ENCODE measurements around the gene UBALD2.
"Not testable (repeated sequence)": the region's sequence is repeated elsewhere in the genome, so short reads cannot be mapped to it uniquely, and the experiment has no call there.

The UBALD2 gene

DNA sequence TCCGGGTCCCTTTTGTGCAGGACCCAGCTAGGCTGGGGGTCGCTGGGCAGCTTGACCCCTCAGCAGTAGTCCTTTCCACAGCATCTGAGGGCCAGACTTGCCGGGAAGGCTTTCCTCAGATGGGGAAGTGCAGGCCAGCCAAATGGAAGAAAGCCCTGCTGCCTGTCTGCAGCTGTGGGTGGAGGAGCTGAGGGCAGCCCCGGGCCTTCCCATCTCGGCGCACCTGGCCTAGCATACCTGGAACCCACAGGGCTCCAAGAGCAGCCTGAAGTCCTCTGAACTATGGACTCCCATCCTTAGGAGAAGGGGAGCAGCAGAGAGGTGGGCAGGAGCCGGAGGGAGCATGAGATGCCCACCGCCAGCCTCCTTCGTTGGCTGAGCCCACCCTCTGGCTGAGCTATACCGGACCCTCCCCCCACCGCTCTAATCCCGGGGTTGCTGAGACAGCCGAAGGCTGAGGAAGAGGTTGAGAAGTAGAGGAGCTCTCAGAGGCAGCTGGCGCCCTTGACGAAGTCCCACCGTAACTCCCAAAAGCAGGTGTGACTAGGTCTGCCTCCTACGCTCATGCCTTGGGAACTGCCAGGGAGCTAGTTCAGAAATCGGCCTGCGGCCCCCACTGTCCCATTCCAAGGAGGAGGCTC is 13.2 kb downstream of the UBALD2 start:
- no peak for DNase-seq

DNA sequence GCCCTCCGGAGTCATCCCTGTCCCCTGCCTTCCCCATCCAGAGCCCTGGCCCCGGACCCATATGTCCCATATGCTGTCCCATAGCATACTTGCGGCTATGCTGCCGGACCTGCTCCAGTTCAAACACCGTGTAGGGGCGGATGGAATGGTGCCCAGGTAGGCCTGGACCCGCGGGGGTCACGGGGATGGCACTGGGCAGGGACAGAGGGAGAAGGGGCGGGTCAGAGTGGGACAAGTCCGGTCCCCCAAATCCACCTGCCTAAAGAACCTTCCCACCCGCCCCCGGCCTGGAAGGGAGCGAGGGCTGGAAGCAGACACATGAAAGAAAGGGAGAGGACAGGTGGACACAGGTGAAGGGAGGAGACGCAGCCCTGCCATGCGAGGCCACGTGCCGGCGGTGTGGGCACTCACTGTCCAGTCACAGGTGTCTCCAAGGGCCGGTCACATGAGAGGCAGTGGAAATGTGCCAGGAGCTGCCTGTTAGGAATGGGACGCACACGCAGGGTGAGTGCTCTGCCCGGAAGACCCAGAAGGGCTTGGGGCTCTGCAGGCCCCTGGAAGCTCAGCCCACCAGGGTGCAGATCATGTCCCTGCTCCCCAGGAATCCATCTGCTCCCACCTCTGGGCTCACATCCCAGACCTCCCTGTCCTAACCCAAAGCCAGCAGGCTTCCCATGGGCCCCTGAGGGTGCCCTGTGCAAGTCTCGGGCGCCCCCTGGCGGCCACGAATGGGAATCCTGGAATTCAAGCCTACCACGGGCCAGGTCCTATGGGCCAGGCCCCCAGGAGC is 14.0 kb downstream of the UBALD2 start:
- peak; percentile 63 to 84 (median 75) for DNase-seq

DNA sequence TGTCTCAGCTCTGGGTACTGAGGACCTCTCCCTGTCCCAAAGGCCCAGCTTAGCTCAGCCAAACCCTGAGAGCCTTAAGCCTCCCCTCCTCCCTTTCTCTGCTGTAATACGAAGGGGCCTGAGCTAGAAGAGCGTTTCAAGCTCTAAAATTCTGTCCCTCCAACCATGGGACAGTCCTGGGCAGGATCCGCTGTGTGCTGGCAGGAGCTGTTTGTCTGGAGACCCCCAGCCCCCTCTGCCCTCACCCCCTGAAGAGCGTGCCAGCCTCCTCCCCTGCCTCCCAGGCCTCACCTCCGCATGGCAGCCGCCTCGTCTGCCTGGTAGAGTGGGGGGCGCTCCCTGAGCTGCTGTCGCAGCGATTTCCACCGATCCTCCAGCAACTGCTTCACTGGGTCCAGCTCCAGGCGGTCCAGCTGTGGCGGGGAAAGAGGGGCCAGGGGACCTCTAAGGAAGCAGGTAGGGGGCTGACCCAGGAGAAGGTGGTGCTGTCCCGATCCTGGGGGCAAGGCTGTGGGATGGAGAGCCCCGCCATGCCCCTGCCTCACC is 14.7 kb downstream of the UBALD2 start:
- DNase-seq = no peak

DNA sequence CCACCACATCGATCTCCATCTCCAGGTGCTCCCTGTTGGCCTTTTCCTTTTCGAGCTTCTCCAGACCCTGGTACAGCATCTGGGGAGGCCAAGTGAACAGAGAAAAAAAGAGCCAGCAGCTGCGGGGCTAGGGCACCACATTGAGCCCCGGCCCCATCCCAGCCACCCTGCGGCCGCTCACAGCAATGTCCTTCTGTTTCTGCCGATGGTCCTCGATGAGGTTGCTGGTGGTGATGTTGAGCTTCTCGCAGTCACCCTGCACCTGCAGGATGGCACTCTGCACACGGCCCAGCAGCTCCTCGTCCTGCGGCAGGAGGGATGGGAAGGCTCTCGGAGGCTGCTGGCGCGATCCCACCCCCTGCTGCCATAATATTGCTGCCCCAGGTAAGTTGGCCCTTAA is 15.5 kb downstream of the UBALD2 start:
- no peak for DNase-seq

DNA sequence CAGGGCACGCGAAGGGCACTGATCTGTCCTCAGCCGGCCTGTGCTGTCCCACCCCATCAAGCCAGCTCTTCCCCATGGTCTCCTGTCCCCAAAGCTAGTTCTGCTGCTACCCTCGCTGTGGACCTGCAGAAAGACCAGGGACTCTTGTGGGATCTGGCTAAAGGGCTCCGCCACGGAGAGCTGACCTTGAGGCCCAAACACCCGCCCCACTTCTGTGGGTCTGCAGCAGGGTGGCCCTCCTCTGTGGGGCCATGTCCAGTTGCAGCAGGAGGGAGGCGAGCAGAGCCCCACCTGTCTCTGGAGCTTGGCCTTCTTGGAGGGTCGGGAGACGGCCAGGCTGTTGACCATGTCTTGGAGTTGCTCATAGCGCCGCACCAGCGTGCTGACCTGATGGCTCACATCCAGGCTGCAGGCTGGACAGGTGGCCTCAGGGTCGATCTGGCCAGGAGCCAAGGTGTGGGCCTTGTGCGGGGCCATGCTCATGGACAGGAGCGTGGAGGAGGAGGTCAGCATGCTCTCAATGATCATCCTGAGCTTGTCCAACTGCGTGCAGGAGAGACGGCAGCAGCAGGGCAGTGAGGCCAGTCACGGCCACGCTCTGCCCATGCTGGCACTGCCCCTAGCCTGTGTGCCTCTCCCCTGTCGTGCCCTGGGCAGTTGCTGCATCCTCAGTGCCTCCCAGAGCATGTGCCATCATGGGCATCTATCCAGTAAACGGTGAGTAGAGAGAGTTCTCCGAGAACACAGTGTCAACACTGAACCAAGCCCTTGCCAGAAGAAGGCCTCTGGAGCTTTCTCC is 16.6 kb downstream of the UBALD2 start:
- DNase-seq = no peak

DNA sequence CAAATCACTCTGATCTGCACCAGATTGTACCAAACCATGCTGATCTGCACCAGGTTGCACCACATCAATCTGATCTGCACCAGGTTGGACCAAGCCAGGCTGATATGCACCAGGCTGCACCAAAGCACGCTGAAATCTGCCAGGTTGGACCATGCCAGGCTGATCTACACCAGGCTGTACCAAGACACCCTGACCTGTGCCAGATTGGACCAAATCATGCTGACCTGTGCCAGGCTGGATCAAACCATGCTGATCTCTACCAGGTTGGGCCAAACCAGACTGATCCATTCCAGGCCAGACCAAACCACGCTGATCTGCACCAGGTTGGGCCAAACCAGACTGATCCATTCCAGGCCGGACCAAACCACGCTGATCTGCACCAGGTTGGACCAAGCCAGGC is 27.4 kb downstream of the UBALD2 start:
- DNase-seq = no peak

DNA sequence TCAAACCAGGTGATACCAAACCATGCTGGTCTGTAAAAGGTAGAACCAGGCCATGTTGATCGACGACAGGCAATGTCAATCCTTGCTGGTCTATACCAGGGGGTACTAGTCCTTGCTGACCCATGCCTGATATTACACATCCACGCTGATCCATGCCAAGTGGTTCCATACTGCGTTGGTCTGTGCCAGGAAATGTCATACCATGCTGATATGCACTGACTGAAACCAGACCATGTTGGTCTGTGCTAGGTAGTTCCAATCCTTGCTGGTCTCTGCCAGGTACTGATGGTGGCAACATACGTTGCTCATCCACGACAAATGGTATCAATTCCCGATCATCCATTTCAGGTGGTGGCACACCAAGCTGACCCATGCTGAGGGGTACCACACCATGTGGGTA is 28.0 kb downstream of the UBALD2 start:
- no peak for DNase-seq

DNA sequence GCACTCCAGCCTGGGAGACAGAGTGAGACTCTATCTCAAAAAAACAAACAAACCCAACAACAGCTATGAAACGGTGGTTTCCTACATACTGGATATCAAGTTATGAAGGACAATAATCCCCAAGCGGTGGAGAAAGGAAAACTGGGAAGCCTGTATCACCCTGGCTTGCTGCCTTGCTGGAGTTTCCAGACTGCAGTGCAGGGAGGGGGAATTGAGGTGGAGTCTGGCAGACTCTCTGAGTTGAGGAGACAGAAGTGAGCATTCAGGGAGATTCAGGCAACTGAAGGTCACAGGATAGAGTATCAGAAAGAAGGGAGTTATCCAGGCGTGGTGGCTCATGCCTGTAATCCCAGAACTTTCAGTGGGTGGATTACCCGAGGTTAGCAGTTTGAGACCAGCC is 31.0 kb downstream of the UBALD2 start:
- DNase-seq = no peak

DNA sequence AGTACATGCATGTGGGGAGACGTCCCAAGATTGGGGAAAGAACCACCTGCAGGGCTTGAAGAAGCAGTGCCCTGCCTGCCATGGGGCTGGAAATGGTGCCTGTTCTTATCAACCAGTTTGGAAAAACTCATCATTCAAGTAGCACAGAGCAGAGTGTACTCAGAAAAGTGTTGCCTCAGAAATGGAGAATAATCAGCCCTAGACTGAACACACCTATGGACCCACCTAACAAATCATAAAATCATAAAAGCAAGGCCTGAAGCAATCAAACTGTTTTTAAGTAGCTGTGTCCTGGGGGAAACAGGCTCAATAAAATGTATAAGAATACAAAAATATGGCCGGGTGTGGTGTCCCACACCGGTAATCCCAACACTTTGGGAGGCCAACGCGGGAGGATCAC is 31.7 kb downstream of the UBALD2 start:
- DNase-seq = no peak

DNA sequence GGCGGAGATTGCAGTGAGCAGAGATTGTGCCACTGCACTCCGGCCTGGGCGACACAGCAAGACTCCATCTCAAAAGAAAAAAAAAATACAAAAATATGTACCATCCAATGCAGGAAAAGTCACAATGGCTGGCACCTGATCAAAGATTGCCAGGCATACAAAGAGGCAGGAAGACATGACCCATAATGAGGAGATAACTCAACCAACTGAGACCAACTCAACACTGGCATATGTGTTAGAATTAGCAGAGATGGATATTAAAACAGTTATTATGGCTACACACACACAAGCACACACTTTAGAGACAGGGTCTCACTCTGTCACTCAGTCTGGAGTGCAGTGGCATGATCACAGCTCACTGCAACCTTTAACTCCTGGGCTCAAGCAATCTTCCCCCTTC is 32.3 kb downstream of the UBALD2 start:
- no peak for DNase-seq

DNA sequence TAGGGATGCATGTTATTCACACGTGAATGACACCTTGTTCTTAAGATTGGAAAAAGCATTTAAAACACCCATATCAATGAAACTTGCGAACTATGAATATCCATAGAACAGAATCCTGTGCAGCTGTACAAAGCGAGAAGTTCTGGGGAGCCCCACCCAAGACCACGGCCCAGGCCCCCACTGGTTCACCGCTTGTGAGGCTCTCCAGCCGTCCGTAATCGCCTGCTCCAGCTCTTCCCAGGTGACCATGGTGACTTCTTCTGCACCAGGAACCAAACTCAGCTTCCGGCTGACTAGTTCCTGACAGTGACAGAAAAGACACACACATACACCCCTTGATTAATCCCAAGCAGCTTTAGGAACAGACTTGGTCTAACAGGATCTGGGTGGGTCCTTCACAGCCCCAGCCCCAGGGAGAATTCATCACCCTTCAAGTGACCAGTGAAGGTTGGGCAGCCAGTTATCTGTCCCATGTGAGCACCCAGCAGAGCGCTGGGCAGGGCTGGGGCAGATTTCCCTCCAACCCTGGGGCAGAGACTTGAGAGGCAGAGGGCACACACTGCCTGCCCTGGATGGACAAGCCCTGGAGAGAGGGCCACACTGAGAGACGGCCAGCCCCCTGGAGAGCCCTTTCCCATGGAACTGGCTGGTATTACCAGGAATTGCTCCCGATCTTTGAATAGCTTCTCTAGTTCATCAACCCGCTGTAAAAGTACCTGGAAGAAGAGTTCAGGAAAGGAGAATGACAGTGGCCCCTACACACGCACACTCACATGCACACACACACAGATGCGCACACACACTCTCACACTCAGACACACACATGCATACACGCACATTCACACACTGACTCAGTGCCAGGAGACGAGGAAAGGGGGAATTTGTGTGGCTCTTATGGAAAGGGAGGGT is 39.3 kb downstream of the UBALD2 start:
- no peak for DNase-seq

DNA sequence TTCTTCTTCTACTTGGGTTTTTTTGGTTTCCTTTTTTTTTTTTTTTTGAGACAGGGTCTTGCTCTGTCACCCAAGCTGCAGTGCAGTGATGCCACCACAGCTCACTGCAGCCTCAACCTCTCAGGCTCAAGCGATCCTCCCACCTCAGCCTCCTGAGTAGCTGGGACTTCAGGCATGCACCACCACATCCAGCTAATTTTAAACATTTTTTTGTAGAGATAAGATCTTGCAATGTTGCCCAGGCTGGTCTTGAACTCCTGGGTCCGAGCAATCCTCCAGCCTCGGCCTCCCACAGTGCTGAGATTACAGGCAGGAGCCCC is 39.9 kb downstream of the UBALD2 start:
- DNase-seq = not testable (repeated sequence)

DNA sequence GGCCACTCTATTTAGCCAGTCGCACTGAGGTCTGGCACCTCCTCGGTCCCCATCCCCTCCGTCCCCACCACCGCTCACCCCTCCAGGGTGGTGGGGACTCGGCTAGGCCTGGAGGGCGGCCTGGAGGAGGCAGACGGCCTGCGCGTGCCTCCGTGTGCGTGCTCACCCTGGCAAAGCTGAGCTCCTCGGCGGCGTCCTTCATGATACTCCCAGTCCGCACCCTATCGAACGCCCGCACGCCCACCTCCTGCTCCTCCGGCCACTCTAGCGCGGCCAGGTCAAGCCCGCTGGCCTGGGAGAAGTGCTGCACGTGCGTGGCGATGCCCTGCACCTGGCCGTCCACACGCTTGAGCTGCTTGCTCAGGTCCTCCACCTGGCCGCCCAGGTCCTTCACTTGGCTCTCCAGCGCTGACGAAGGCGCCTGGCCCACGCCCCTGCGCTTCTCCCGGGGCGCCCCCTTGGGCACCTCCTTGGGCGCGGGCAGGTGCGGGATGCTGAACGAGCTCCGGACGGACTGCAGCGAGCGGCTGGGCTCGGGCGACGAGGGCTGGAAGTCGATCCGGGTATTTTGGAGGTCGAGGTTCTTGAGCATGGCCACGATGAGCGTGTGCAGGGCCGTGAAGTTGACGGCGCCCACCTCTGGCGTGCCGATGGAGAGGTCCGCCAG is 42.3 kb downstream of the UBALD2 start:
- DNase-seq = no peak

DNA sequence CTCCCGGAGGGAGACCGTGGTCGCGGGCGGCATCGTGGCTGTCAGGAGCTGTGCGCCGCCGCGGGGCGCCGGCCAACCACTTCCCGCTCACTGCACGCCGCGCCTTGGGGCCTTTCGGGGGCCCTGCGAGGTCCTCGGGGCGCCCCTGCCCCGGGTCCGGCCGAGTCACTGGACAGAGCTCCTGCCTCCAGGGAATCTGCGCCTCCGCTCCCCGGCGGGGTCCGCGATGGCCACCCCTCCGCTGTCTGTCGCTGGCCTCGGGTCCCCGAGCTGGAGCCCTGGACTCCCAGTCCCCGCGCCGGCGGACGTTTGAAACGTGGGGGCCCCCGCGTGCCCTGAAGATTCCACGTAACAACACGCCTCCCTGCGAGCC is 42.8 kb downstream of the UBALD2 start, which contains the start of gene QRICH2:
Gene QRICH2 (minus strand): TSS at position 311 of the 373 bp plus-strand sequence. CDS start 278 bp downstream, at position 33.
- no peak for DNase-seq

DNA sequence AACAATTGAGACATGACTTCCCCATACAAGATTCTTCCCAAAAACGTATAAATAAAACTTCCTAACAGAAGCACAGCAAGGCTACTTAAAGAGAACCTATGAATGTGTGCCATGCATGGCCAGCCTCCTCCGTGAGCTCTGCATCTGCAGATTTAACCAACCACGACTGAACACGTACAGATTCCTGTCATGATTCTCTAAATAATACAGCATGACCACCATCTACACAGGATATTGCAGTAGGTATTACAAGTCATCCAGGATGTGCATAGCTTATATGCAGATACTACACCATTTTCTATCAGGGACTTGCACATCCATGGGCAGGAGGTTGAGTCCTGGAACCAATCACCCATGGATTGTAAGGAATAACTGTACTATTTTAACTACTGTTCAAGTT is 44.3 kb downstream of the UBALD2 start:
- DNase-seq = no peak

DNA sequence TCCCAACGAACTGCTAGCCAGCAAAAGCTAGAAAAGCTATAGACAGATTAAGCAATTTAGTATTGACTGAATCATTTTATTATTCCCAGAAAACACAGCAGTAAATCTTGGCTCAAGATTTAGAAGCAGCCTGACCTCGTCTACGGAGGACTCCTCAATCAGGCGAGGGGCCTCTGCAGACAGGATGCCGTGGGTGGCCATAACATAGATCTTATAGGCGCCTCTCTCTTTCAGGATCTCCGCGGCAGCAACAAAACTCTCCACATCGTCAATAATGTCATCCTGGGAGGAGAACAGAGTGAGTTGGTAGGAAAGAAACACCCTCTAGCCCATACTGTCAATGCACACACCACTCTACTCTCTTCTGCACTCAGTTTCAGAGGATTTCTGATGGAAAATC is 47.6 kb downstream of the UBALD2 start:
- DNase-seq = no peak

DNA sequence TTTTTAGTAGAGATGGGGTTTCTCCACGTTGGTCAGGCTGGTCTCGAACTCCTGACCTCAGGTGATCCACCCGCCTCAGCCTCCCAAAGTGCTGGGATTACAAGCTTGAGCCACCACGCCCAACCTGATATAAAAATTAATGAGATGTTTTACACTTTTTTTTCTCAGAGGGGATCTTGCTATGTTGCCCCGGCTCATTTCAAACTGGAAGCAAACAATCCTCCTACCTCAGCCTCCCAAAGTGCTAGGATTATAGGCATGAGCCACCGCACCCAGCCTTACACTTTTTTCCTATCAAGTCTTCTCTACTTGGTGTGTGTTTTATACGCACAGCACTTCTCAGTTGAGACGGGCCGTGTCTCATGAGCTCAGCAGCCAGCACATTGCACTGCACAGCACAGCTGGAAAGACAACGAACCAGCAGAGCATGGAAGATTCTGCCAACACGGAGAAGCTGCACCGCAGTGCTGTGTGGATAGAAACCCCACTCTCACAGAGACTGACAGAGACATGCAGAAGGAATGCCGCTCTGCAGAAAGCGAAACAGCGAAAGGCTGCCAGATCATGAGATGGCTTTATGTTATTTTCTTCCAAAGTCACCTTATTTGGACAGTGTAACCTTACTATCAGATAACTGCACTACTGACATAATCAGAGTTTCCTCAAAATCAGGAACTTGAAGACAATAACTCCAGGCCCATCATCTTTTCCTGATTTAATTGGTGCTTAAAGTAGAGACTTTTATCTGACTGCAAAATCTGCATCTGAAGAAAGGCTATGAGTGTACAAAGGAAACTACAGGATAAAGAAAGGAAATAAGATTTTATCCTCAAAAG is 49.5 kb downstream of the UBALD2 start:
- no peak for DNase-seq

DNA sequence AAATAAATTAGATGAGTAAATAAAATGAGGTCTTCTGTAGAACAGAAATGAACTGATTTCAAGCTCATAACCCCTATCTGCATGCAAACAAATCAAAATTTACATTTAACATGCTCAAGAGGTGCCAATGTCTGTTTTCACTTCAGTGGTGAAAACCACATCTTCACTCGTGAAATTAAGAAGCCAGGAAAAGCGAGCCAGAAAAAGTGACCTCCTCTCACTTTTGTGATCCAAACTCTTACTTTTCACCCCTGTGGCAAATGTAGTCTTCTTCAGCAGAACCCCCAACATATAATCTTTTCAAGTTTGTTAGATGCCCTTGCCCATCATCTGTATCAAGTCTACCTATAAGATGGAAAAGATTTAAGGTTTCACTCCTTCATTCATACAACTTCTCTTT is 52.4 kb downstream of the UBALD2 start:
- no peak for DNase-seq

DNA sequence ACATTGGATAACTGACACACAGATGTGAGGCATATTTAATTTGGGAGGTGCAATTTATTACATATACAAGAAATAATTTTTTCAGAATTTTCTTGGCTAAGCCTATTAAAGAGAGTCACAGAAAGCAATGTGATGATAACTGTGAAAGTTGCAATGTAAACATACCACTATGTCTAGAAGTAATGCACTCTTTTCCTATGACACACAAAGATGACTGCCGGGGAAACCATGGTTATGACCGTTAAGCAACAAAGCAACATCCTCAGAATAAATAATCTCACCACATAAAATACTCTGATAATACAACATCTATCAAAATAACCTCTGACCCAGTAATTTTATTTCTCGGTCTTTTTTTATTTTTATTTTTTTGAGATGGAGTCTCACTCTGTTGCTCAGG is 53.4 kb downstream of the UBALD2 start:
- no peak for DNase-seq
